ENCODE results near the gene NELL1.

DNA sequence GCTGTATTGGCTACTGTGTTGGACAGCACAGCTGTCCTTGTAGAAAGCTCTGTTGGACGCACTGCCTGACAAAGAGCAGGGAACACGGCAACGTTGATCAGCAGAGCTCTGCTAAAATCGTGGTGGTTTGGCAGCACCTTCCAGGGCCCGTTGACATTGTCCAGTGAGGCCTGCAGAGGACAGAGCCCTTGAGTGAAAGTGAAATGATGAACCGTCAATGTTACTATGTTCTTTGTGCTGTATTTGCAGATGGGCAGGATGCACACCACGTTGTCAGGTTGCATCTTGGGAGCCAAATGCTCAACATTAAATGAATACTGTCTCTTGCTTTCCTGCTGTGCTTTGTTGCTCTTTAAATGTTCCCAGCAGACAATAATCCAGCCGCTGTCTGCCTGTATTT, 69.7 kb downstream of the NELL1 start:
- TF ChIP-seq EZH2 (IDR thresholded peaks at IDR 0.05; ENCODE audit: insufficient read depth, poor library complexity, severe bottlenecking): no peak
- TF ChIP-seq EZH2phosphoT487 (IDR thresholded peaks at IDR 0.05; ENCODE audit: insufficient read depth, low read depth): no peak
